GM10266 (cell line): ENCODE measurements around the gene BRCA2.

Experiments
- DNase-seq: peaks from one replicate; pipeline ENCODE4 v3.0.0; 2012; ENCODE audit errors: extremely low spot score
- TF ChIP-seq, protein P1 (sequence below): IDR thresholded peaks from 2 replicates; pipeline ENCODE4 v1.5.1; 2012; ENCODE audit warnings: mild to moderate bottlenecking, low read depth; ENCODE audit not compliant: control insufficient read depth, insufficient read depth; ENCODE audit errors: missing control alignments

Gene BRCA2

GRCh38 chr13:32425158-32425557 is 109.8 kb downstream of the BRCA2 start:
- no peak for DNase-seq
- TF ChIP-seq, protein P1, sequence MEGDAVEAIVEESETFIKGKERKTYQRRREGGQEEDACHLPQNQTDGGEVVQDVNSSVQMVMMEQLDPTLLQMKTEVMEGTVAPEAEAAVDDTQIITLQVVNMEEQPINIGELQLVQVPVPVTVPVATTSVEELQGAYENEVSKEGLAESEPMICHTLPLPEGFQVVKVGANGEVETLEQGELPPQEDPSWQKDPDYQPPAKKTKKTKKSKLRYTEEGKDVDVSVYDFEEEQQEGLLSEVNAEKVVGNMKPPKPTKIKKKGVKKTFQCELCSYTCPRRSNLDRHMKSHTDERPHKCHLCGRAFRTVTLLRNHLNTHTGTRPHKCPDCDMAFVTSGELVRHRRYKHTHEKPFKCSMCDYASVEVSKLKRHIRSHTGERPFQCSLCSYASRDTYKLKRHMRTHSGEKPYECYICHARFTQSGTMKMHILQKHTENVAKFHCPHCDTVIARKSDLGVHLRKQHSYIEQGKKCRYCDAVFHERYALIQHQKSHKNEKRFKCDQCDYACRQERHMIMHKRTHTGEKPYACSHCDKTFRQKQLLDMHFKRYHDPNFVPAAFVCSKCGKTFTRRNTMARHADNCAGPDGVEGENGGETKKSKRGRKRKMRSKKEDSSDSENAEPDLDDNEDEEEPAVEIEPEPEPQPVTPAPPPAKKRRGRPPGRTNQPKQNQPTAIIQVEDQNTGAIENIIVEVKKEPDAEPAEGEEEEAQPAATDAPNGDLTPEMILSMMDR: no peak

- peak; percentile 79 for DNase-seq
- TF ChIP-seq, protein P1: no peak
Measured at GRCh38 chr13:32426191-32426989, 111.1 kb downstream of the BRCA2 start.

DNA sequence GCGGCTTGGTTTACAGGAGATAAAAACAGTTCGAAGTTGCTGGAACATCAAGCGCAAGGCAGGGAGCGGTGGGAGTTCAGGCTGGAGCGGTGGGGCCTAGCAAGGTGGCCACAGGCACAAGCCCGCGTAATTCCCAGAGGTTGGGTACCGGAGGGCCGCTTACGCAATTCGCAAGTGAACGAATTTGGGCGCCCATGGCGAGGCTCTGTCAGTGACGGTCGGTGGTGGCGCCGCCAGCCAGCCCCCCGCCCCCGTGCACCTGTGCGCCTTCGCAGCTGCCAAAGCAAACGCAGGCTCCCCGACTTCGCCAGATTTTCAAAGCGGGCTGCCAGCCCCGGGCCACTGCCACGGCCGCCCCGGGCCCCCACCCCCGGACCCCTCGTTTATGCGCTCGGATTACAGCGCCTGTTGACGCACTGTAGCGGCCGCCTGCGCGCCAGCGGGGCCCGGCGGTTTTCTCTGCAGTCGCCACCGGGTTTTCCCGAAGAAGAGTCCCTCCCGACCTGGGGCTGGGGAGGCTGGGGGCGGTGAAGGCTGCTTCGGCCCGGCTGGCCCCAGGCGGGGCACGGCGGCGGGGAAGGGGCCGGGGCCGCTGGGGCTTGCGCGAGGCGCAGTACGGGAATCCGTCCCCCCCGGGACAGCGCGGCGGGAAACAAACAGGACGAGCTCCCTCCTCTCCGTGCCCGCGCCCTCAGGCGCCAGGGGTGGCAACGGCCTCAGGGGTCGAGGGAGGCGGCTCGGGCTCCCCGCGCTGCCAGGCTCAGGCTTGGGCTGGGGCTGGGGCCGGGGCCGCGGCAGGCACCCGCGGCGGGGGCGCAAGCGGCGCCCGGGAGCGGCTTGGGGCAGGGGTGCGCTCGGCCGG is 111.9 kb downstream of the BRCA2 start:
- TF ChIP-seq, protein P1: no peak
- peak; percentile 59 for DNase-seq

- TF ChIP-seq, protein P1: no peak
- DNase-seq: peak; percentile 90
Measured at GRCh38 chr13:32427852-32428580, 112.7 kb downstream of the BRCA2 start, which contains the start of gene N4BP2L1. Gene N4BP2L1, minus strand, starts transcription at chr13:32428130. Its CDS starts 48 bp downstream, at chr13:32428082.

DNA sequence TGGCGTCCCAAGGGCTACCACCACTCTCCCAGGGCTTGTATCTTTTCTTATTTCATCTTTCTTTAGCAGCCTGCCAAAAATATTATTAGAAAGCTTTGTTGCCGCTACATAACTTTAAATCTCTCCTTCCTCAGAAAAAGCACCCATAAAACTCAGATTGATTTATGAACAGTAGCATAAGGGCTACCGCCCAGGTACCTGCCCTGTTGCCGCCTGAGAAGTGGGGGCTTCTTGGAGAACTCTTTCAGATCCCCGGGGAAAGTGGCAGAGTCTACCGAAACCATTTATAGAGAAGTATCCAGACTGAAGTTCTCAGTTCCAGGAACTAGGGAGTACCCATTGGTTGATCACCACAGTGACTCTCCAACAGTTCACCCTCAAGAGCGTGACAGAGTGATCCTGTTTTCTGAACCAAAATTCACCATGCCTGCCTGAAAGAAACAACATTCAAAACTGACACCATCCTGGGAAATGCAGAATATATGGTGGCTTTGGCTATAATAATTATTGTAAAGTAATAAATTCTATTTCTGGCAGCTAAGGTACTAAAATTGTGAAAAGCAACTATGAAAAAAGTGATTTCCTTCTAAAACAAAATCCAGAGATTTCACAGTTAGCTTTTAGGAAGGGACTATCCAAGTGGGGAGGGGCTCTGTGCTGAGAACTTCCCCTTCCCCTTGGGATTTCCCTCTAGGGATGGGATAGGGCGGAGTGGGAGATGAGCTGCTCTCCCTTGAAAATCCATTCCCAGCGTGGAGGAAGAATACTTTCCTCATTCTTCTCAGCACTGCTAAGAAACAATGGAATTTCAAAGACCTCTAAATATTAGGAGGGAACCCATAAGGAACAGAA is 113.5 kb downstream of the BRCA2 start:
- TF ChIP-seq, protein P1: no peak
- DNase-seq: no peak

GRCh38 chr13:32429433-32429909 is 114.2 kb downstream of the BRCA2 start:
- no peak for DNase-seq
- TF ChIP-seq, protein P1: no peak
